GM23248 (cell line): Measurements from ENCODE around the gene SP2.

ENCODE experiments used
- EZH2 ChIP-seq: fragments of 200-600 bp; sonication (generic); IDR thresholded peaks from 2 replicates; pipeline ENCODE4 v1.6.1; 2018; ENCODE audit warnings: antibody characterized with exemption, mild to moderate bottlenecking; ENCODE audit not compliant: insufficient read depth, poor library complexity, severe bottlenecking
- EZH2phosphoT487 ChIP-seq: fragments of 200-600 bp; sonication (generic); IDR thresholded peaks from 2 replicates; pipeline ENCODE4 v1.6.1; 2018; ENCODE audit warnings: antibody characterized with exemption, moderate library complexity, mild to moderate bottlenecking, low read depth; ENCODE audit not compliant: insufficient read depth

DNA sequence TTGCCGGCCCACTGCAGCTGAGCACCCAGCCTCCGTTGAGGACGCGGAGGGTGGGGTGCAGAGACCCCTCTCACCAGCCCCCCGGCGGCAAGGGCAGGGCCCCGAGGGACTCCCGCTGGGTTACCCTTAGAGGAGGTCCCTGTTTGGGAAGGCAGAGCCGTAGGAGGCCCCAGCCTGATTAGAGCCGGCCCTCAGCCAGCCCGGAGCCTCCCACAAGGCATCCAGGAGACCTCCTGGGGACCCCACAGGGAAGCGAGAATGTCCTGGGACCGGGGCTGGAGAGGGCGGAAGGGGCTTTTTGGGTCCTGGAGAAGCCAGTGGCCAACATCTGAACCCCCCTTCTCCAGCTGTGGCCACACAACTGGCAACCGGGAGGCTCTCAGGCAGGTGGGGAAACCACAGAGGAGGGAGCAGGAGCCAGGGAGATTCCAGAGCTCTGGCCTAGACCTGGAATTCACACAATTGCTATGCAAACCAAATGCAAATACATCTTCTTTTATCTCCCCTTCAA lies 23.3 kb upstream of the SP2 start:
- TF ChIP-seq EZH2phosphoT487 (no peak), EZH2 (no peak)
